ENCODE results near the gene SSR2.

SSR2 gene

DNA sequence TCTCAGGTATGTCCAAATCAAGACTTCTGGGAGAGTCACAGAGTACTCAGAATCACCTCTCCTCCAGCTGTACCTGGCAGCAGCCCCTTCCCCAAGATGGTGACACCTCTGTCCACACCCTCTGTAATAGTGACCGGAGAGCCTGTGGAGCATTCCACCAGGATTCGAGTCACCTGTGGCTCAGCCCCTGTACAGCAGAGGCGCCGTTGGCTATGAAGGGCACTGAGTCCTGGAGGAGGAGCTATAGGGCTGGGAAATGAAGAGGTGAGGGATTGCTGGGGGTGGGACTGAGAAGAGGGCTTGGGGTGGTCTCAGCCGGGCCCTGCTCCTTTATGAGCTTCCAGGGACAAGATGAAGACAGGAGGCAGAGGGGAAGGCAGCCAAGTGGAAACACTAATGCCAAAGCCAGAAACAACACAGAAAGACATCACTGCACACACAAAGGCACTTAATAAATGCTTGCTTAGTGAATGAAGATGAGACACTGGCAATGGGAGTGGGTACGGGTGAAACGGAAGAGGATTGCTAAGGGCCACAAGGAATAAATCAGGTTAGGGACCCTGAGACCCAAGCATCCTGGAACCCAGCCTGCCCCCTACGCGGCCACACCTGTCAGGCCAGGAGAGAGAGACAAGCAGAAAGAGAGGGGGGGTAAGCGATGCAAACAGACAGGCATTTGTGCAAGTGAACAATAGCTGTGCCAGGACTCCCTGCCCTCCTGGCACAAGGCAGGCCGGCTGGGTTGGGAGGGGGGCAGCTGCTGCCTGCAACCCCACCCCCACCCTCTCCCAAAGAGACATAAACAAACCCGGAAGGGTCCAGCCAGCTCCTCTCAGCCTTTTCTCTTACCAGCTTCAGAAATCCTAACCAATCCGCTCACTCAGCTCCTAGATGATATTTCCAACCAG, 46.3 kb downstream of the SSR2 start:
- DNase-seq (ENCODE audit: low read depth, low spot score) = no peak
- peak overlapping the region; percentile 93 for H3K4me3 ChIP-seq (ENCODE audit: low read depth, low read length)
- TF ChIP-seq CTCF (IDR thresholded peaks at IDR 0.05; ENCODE audit: low read depth, low read length) = no peak
- in situ Hi-C loops (cut with HindIII; ENCODE audit: low sequenced_read_pairs) = no loop called here

- DNase-seq (ENCODE audit: low read depth, low spot score) = no peak
- no peak overlapping the region for H3K4me3 ChIP-seq (ENCODE audit: low read depth, low read length)
- no peak for TF ChIP-seq CTCF (IDR thresholded peaks at IDR 0.05; ENCODE audit: low read depth, low read length)
- in situ Hi-C loops (cut with HindIII; ENCODE audit: low sequenced_read_pairs) = no loop called here
Observed at GRCh38 chr1:155973723-155974122, 47.0 kb downstream of the SSR2 start.

- in situ Hi-C loops (cut with HindIII; ENCODE audit: low sequenced_read_pairs) = no loop called here
- no peak for TF ChIP-seq CTCF (IDR thresholded peaks at IDR 0.05; ENCODE audit: low read depth, low read length)
- DNase-seq (ENCODE audit: low read depth, low spot score) = no peak
- no peak overlapping the region for H3K4me3 ChIP-seq (ENCODE audit: low read depth, low read length)
Observed at GRCh38 chr1:155971910-155972809, 48.6 kb downstream of the SSR2 start.

DNA sequence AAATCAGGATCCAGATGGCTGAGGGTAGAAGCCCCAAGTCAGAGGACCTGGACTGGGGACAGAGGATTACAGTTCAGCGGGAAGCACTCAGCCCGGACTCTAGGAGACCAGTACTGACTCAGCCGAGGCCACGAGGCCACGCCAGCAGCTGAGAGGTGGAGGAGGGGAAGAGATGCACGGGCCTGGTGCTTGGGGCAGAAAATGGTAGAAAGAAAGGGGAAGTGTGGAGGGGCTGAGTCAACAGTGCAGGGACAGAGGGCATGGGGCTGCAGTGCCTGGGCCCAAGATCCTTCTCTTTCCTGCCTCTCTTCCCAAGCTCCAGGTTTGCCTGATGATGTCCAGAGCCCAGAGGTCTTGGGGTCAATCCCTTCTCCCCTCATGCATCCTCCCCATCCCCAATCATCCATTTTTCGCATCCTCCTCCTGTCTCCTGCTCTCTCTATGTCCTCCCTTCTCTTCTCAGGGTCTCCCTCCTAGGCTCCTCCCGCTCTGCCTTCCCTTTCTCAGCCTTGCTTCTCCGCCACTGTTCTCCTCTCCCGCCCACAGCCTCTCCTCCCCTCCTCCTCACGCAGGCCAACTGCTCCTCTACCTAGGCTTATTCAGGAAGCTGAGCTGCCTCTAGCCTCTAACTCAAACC, 50.1 kb downstream of the SSR2 start:
- TF ChIP-seq CTCF (IDR thresholded peaks at IDR 0.05; ENCODE audit: low read depth, low read length) = no peak
- in situ Hi-C loops (cut with HindIII; ENCODE audit: low sequenced_read_pairs) = no loop called here
- peak; percentile 75 for DNase-seq (ENCODE audit: low read depth, low spot score)
- no peak overlapping the region for H3K4me3 ChIP-seq (ENCODE audit: low read depth, low read length)

DNA sequence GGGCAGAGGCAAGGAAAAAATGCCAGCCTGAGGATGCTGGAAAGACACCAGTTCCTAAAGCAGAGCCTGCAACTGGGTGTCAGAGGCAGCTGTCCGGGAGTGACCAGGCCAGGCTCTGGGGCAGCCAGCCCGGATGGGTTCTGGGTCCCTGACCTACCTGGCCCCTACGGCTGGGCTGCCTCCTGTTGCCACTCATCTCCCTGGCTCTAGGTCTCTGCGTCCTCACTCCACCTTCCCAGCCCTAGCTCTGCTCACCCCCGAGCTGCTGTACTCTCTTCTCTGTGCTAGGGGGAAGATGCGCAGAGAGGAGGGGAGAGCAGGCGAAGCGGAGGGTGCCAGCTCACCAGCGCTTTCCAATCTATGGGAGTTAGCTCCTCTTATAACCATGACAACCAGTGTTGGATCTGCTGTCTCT, 51.4 kb downstream of the SSR2 start:
- in situ Hi-C loops (cut with HindIII; ENCODE audit: low sequenced_read_pairs) = no loop called here
- TF ChIP-seq CTCF (IDR thresholded peaks at IDR 0.05; ENCODE audit: low read depth, low read length) = no peak
- DNase-seq (ENCODE audit: low read depth, low spot score) = no peak
- no peak overlapping the region for H3K4me3 ChIP-seq (ENCODE audit: low read depth, low read length)

- DNase-seq (ENCODE audit: low read depth, low spot score) = peak; percentile 41
- in situ Hi-C loops (cut with HindIII; ENCODE audit: low sequenced_read_pairs) = no loop called here
- no peak overlapping the region for H3K4me3 ChIP-seq (ENCODE audit: low read depth, low read length)
- TF ChIP-seq CTCF (IDR thresholded peaks at IDR 0.05; ENCODE audit: low read depth, low read length) = no peak
Observed at GRCh38 chr1:155968670-155969069, 52.1 kb downstream of the SSR2 start.
